ENCODE data around the gene SARS1. TPM values are rescaled to one million over a fixed set of nuclear protein-coding genes. Genes with fewer than 3 reads are reported as not detected.

The SARS1 gene
- total RNA-seq, 1 experiment from 2014 or later = 158 TPM

DNA sequence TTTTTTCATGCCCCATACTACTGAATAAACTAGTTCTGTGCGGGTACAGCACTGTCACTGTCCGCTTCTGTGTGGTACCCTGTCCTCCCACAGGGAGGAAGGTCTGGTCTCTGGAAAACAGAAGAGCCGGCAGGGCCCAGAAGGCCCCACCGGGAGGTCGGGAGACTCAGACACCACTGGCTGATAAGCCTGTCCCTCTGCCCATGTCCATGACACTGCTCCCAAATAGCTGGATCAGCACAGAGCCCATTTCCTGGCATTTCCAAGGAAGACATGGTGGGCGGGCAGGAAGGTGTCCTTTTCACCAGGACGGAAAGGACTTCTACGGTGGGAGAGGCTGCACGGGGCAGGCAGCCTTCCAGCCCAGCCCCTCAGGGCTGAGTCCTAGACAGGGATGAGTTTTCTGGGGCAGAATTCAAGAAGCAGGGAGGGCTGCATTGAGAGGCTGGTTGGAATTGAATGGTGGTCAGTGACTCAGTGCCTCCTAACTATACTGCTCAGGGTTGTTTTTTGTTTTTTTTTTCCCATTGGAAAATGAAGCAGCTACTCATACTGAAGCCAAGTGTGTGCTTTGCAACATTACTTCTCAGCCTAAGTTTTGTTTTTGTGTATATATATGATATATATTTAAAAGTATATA, 62.1 kb downstream of the SARS1 start:
- intact Hi-C loops (cut with micrococcal nuclease) = loop anchor here (1.0 kb wide), 1 partner anchor 7 kb away; the partner anchor contains the start of gene PSRC1
- Histone ChIP-seq H2AFZ (ENCODE audit: low read length) (peak overlapping the region; percentile 45; the same call in 1 of the 2 replicates), H3K9me3 (ENCODE audit: low read length) (no peaks in the 10 kb centered on the region), H3K4me1 (ENCODE audit: insufficient read depth, low read length) (peaks cover 55% of the 10 kb centered on the region), H3K27ac (ENCODE audit: low read length) (peak overlapping the region; percentile 95), H3K9me2 (replicated peaks; ENCODE audit: low read length) (no peaks in the 10 kb centered on the region), H3K4me3 (ENCODE audit: low read length) (peak overlapping the region; percentile 54), H3K27me3 (ENCODE audit: low read length) (no peaks in the 10 kb centered on the region), H3K9ac (ENCODE audit: low read length) (peak overlapping the region; percentile 81), H3F3A (ENCODE audit: low read length, unreplicated experiment) (peaks cover 10% of the 10 kb centered on the region), H4K20me1 (ENCODE audit: low read length) (no peaks in the 10 kb centered on the region), H3K79me2 (ENCODE audit: low read length) (peaks cover 13% of the 10 kb centered on the region), H3K36me3 (ENCODE audit: low read depth, low read length) (peaks cover 8% of the 10 kb centered on the region), H3K4me2 (ENCODE audit: low read length) (peak overlapping the region; percentile 80)
- DNase-seq = peak; percentile 60
- ATAC-seq = peak; percentile 2; the same call in 1 of the 2 replicates
- TF ChIP-seq EZH2 (IDR thresholded peaks at IDR 0.05; ENCODE audit: low read length, unreplicated experiment) (no peak), EZH2phosphoT487 (IDR thresholded peaks at IDR 0.05; ENCODE audit: borderline replicate concordance, low read length) (no peak)
- TF ChIP-seq, protein P1, sequence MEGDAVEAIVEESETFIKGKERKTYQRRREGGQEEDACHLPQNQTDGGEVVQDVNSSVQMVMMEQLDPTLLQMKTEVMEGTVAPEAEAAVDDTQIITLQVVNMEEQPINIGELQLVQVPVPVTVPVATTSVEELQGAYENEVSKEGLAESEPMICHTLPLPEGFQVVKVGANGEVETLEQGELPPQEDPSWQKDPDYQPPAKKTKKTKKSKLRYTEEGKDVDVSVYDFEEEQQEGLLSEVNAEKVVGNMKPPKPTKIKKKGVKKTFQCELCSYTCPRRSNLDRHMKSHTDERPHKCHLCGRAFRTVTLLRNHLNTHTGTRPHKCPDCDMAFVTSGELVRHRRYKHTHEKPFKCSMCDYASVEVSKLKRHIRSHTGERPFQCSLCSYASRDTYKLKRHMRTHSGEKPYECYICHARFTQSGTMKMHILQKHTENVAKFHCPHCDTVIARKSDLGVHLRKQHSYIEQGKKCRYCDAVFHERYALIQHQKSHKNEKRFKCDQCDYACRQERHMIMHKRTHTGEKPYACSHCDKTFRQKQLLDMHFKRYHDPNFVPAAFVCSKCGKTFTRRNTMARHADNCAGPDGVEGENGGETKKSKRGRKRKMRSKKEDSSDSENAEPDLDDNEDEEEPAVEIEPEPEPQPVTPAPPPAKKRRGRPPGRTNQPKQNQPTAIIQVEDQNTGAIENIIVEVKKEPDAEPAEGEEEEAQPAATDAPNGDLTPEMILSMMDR (conservative IDR thresholded peaks at IDR 0.05; ENCODE audit: low read depth, low read length) = no peak
- ChIA-PET CTCF (interaction anchor here (0.7 to 1.0 kb wide), 2 partner anchors 116 to 122 kb away, joined by 3 read pairs; no protein-coding TSS in a partner anchor), POLR2A (ENCODE audit: unreplicated experiment) (no interaction called here)
- TSS peak; percentile 49 for BruUV-seq (replicated peaks)

DNA sequence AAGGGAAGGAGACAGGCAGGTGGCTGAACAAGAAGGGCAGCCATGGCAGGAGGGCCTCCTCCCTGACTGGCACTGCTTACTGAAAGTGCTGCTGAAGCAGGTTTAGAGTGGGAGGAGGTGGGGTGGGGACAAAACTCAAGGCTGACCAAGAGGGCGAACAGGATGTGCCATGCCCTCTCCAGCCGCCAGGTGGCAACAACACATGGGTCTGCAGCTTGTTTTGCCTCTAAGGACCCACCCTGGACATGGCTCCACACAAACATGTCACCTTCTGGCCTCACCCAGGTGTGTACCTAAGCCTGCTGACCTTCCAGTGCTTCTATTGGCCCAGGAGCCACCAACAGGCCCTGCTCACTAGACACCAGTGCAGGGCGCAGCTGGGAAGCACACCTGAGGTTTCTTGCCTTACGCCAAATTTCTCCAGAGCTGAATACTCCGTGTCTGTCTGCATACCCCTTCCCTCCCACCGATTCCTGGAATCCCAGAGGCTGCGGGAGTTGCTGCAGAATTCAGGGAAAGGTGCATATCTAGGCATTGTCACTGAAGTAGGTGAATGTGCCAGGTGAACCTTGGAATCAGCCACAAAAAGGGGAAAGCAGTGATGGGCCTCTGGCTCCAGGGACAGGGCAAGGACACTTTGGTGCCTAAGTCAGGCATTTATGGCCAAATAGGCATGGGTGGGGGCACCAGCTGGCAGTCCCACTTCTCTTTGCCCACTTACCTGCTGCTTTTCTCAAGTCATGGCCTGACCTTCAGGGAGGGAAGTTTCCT, 63.9 kb downstream of the SARS1 start:
- peak; percentile 3; the same call in 1 of the 2 replicates for ATAC-seq
- Histone ChIP-seq H2AFZ (ENCODE audit: low read length) (no peak overlapping the region), H3K9me3 (ENCODE audit: low read length) (no peaks in the 10 kb centered on the region), H3K4me2 (ENCODE audit: low read length) (no peak overlapping the region), H3K4me1 (ENCODE audit: insufficient read depth, low read length) (peaks cover 68% of the 10 kb centered on the region), H3K79me2 (ENCODE audit: low read length) (peaks cover 31% of the 10 kb centered on the region), H3K9me2 (replicated peaks; ENCODE audit: low read length) (no peaks in the 10 kb centered on the region), H3K27ac (ENCODE audit: low read length) (peak overlapping the region; percentile 95), H3K9ac (ENCODE audit: low read length) (no peak overlapping the region), H4K20me1 (ENCODE audit: low read length) (no peaks in the 10 kb centered on the region), H3F3A (ENCODE audit: low read length, unreplicated experiment) (peaks cover 10% of the 10 kb centered on the region), H3K36me3 (ENCODE audit: low read depth, low read length) (peaks cover 11% of the 10 kb centered on the region), H3K4me3 (ENCODE audit: low read length) (no peak overlapping the region), H3K27me3 (ENCODE audit: low read length) (no peaks in the 10 kb centered on the region)
- ChIA-PET CTCF (interaction anchor here (0.6 kb wide), 1 partner anchor 121 kb away, joined by 6 read pairs; no protein-coding TSS in a partner anchor), POLR2A (ENCODE audit: unreplicated experiment) (no interaction called here)
- TF ChIP-seq, protein P1 (conservative IDR thresholded peaks at IDR 0.05; ENCODE audit: low read depth, low read length) = peak; percentile 81
- no peak for TF ChIP-seq EZH2phosphoT487 (IDR thresholded peaks at IDR 0.05; ENCODE audit: borderline replicate concordance, low read length)
- no peak for TF ChIP-seq EZH2 (IDR thresholded peaks at IDR 0.05; ENCODE audit: low read length, unreplicated experiment)
- DNase-seq = peak; percentile 70
- intact Hi-C loops (cut with micrococcal nuclease) = loop anchor here (1.0 kb wide), 1 partner anchor 122 kb away; no protein-coding TSS in a partner anchor
- no TSS peak for BruUV-seq (replicated peaks)
